Raji (cell line): ENCODE data around the gene SPON2.

ENCODE experiments used
- POLR2A ChIP-seq: IDR thresholded peaks from 2 replicates; pipeline ENCODE4 v1.6.1; 2011; ENCODE audit warnings: low read depth, low read length, control low read depth; ENCODE audit not compliant: insufficient read depth

Gene SPON2

DNA sequence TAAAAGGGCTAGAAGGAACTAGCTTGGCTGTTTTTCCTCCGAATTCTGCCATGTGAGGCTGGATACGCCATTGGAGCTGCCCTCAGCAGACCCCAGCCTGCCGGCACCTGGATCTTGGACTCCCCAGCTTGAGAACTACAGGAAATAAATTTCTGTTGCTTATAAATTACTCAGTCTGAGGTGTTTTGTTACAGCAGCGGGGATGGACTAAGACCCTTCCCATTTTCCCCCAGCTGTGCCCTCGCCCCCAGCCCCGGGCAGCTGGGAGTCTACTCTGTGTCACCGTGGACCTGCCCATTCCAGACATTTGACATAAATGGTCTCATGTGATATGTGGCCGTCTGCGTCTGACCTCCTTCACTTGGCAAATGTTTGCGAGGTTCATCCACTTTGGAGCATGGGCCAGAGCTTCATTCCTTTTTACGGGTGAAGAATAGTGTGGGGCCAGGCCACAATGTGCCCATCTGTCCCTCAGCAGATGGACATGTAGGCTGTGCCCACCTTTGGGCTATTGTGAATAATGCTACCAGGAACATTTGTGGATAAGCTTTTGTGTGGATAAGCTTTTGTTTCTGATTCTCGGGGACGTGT is 30.7 kb upstream of the SPON2 start:
- no peak for TF ChIP-seq POLR2A

DNA sequence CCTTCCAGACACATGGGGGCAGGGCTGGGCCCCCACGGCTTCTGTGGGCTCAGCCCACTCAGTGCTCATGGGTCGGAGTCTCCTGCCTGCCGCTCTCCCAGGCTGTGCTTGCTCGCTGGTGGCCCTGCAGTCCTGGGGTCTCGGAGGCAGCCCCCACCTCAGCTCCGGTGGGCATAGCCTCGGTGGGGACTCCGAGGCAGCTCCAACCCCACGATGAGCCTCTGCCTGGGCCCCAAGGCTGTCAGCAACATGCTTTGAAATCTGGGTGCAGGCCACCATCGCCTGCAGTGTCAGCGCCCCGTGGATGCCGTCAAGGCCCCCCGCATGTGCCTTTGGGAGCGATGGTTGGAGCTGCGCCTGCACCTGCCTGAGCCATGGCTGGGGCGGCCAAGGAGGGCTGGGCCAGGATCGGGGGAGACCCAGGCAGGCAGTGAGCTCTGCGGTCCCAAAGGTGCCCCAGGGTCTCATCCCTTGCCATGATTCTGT is 30.2 kb upstream of the SPON2 start:
- no peak for TF ChIP-seq POLR2A

DNA sequence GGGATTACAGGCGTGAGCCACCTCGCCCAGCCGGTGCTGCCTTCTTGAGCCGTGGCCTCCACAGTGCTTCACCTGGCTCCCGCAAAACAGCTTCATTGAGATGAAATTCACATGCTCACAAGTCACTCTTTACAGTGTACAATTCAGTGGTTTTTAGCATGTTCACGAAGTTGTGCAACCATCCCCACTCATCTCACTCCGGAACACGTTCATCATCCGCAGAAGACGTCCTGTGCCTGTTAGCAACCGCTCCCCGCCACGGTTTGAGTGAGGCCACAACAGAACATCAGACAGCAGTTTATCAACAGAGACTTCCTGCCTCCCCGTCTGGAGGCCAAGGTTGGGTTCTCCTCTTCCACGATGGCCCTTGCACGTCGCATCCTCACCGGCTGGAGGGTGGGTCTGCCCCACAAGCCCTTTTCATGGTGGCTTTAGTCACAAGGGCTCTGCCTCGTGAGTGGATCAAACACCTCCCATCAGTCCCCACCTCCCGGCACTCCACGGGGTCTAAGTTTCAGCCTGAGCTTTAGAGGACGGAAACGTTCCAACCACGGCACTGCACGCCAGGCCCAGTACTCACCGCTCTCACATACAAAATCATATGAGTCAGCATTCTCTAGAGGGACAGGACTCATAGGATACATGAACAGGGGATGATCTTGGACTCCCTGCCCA is 29.6 kb upstream of the SPON2 start:
- TF ChIP-seq POLR2A = no peak

- no peak for TF ChIP-seq POLR2A
Observed at GRCh38 chr4:1200425-1201035, 28.1 kb upstream of the SPON2 start.

DNA sequence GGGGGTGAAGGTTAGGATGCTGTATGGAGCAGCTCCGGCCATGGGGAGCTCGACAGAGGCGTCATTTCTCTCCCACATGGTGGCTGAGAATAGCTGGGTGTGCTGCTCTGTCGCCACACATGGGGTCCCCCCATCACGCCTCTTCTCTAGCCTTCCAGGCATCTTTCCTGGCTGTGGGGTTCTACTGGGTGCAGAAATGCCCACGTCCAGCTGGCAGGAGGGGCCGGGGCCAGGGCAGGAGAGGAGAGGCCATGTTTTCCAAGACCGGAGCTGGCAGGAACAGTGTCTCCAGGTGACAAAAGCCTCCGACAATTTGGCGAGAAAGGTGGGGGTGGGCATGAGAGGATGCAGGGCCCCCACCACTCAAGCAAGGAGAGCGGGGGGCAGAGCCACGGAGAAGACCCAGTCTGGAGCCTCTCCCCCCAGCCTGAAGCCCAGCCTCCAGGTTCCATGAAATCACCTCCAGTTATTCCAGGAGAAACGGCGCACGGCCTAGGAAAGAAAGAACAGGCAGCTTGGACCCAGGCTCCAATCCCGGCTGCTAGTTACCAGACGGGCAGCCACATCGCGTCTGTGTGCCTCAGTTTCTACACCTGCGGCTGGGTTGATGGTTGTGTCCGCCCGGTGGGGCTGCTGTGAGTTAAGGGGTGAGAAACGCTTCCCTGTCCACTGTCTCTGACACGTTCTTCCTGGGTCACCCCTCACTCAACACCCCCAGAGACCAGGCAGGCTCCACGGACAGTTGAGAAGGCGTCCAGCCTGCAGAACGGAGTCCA is 27.4 kb upstream of the SPON2 start:
- TF ChIP-seq POLR2A = no peak

DNA sequence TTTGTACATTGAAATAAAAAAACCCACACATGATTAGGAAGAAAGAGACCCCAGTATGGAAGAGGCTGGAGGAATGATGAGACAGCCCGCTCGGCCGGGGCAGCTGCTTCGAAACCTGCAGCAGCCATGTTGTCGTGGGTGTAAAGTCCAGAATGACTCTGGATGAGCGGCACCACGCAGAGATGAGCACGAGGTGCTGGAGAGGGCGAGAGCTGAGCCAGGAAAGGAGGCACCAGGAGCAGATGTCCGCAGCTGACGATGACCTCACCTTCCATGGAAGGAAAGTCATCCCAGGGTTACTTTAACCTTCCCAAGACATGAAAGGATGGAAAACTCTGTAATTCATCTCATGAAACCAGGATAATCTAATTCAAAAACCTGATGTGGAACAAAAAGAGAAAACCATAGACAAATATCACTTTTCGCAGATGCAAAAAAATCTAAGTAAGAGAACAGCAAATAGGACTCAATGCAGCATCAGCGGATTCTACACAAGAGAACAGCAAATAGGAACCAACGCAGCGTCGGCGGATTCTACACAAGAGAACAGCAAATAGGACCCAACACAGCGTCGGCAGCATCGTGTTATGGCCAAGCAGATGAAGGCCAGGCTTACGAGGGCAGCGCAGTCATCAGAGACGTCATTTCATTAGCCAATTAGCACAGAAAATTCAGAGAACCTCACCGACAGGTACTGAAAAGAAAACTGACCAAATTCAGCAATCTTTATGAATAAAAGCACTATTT is 25.9 kb upstream of the SPON2 start:
- TF ChIP-seq POLR2A = no peak

DNA sequence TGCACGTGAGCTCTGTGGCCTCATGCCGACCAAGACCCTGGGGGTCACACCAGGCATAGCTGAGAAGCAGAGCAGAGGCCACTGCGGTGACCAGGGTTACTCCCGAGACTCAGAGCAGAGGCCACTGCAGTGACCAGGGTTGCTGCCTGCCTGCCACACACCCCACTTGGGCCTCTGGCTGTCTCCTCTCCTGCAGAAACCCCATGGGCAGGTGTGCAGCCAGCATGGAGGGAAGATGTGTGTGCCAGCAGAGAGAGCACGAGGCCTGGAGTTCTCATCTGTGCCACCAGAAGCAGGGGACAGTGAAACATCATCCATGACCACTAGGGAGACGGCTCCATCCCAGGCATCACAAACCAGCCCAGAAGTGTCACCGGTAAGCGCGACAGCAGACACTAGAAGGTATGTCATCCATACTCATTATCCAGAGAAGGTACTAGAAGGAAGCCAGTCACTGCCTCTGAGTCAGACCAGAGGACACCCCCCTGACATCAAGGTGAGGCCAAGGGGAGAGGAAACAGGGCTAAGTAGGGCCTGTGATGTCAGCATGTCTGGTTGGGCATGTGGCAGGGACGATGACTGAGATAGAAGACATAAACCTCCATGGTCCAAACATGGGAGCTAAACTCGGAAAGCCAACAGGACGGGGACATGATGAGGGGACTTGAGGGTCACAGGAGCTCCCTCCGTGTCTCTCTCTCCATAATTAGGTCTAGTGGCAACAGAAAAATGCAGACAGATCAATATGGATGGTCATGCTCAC is 24.2 kb upstream of the SPON2 start:
- no peak for TF ChIP-seq POLR2A

- no peak for TF ChIP-seq POLR2A
Observed at GRCh38 chr4:1195891-1196401, 23.6 kb upstream of the SPON2 start.

- no peak for TF ChIP-seq POLR2A
Observed at GRCh38 chr4:1195109-1195671, 22.8 kb upstream of the SPON2 start.

- no peak for TF ChIP-seq POLR2A
Observed at GRCh38 chr4:1194010-1194900, 21.9 kb upstream of the SPON2 start.

GRCh38 chr4:1193206-1194009 is 21.0 kb upstream of the SPON2 start:
- TF ChIP-seq POLR2A = no peak
